ENCODE results near the gene FOS.

Gene FOS

DNA sequence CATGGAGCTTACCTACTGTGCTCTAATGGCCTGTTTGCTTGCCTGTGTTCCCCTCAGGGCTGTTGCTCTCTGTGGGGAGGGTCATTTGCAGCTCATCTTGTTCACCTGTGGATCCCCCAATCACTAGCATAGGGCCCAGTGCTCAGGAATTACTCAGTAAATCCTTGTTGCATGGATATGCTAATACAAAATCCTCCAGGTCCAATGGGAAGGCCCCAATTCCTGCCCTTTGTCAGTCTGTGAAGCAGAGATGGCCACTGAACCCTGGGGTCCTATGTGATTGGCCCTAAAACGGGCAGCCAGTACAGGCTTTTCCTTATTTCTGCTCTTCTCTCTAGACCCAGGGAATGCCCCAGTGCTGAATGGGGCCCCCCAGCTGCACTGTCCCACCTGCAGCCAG is 44.1 kb downstream of the FOS start:
- no peak for DNase-seq

DNA sequence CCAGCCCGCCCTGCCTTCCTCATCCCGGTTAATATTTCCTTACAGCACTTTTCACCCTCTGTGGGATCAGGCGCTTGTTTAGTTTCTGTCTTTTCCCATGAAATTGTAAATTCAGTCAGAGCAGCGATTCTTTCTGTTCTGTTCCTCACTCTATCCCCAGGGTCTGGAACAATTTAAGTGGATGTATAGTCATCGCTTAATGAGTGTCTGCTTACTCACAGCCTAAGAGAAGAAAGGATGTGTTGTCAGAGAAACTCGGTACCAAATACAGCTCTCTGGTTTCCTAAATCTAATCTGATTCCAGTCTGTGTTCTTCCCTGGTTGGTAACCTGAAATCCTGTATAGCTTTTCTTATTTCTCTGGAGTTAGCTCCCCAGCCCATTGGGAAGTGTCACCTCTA is 44.9 kb downstream of the FOS start:
- no peak for DNase-seq

DNA sequence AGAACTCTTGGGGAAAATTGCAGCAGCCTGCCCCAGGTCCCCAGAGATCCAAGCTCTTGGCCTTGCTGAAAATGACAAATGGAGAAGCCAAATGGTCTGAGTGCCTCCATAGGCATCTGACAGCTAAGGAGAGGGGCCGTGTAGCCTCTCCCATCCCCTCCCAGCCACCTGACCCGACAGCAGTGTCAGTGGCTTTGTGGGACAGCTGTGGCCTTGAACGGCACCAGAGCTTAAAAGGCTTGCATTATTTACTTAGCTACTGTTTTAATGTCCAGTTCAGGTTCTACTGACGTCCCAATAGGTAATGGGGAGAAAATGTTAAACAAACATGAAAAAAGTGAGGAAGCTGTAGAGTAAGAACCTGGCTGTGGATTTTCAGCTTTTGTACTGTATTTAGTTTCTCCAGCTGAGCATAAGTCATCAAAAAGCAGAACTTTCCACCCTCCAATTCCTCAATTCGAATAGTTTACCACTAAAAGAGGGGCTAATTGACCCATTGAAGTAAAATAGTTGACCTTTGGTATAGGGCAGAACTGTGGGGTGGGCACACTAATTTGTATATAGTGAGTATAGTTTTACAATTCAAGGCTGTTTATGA is 50.0 kb downstream of the FOS start:
- no peak for DNase-seq

DNA sequence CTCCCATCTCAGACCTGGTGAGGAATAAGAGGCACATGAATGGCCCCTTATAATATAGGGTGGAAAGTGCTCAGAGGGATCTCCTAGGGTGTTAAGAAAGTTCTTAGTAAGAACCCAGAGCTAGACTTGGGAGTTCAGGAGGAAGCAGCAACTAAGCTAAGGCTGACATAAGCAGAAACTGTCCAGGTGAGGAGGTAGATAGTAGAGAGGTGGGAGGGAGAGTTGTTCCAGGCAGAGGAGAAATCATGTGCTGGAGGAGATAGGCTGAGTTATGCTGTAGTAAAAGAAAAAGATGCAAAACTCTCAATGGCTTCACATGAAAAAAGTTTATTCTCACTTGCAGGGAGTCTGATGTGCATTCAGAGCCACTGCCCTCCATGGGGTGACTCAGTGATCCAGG is 50.7 kb downstream of the FOS start:
- no peak for DNase-seq

DNA sequence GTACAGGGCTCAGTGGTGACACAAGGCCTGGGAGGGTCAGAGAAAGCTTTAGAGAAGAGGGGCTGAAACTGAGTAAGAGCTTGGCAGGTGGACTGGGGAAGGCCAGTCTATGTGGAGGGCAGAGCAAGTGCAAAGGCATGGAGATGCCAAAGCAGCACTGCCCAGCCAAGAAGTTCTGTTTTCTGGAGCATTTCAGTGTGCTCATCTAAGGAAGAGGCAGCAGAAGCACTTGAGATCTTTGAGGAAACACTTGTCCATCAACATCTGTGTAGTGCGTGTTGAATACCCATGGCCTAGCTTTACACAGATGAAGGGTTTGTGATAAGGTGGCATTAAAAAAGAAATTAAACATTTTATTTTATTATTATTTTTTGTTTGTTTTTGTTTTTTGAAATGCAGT is 52.8 kb downstream of the FOS start:
- no peak for DNase-seq
